Activated naive CD8-positive, alpha-beta T cell treated with anti-CD3 and anti-CD28 coated beads for 36 hours (primary cell): Measurements from ENCODE around the gene VAV1. TPM values are rescaled to one million over a fixed set of nuclear protein-coding genes. Genes with fewer than 3 reads are reported as not detected.
A peak's percentile ranks its signal among the peaks of the same experiment; 100 is the strongest.
"Not testable (repeated sequence)": the region's sequence is repeated elsewhere in the genome, so short reads cannot be mapped to it uniquely, and the experiment has no call there.

Source experiments
- DNase-seq: peaks from one replicate; pipeline ENCODE4 v3.0.0; 2021
- H3K27ac Mint-ChIP-seq: one replicate; pipeline ENCODE4 v1.8.0; 2022; ENCODE audit warnings: mild to moderate bottlenecking, moderate library complexity, mixed read lengths
- H3K27me3 Mint-ChIP-seq: one replicate; pipeline ENCODE4 v1.8.0; 2022; ENCODE audit warnings: mild to moderate bottlenecking, mixed read lengths
- H3K36me3 Mint-ChIP-seq: one replicate; pipeline ENCODE4 v1.8.0; 2021; ENCODE audit warnings: mild to moderate bottlenecking, mixed read lengths
- H3K4me1 Mint-ChIP-seq: one replicate; pipeline ENCODE4 v1.8.0; 2021; ENCODE audit warnings: mixed read lengths
- H3K4me3 Mint-ChIP-seq: one replicate; pipeline ENCODE4 v1.8.0; 2022; ENCODE audit warnings: mild to moderate bottlenecking, moderate library complexity, mixed read lengths
- H3K9me3 Mint-ChIP-seq: one replicate; pipeline ENCODE4 v1.8.0; 2022; ENCODE audit warnings: mixed read lengths
- total RNA-seq, 2 experiments: library from RNA; stranded (reverse); gene quantifications; one replicate each; pipeline ENCODE4 v1.2.3, GENCODE V29; 2021

VAV1 gene
- total RNA-seq, 2 experiments from 2014 or later, result 65.2 to 65.7 TPM

- Mint-ChIP-seq H3K27ac (no peak overlapping the region), H3K4me1 (no peaks in the 10 kb centered on the region), H3K9me3 (no peaks in the 10 kb centered on the region), H3K27me3 (no peaks in the 10 kb centered on the region), H3K4me3 (no peak overlapping the region), H3K36me3 (peaks cover 16% of the 10 kb centered on the region)
- no peak for DNase-seq
These were observed 76.5 kb downstream of the VAV1 start for GRCh38 chr19:6848986-6849385.

- peaks cover 18% of the 10 kb centered on the region for H3K36me3 Mint-ChIP-seq
- H3K9me3 Mint-ChIP-seq, result no peaks in the 10 kb centered on the region
- H3K27ac Mint-ChIP-seq, result no peak overlapping the region
- H3K4me3 Mint-ChIP-seq, result no peak overlapping the region
- no peak for DNase-seq
- H3K27me3 Mint-ChIP-seq, result no peaks in the 10 kb centered on the region
- H3K4me1 Mint-ChIP-seq, result no peaks in the 10 kb centered on the region
These were observed 77.4 kb downstream of the VAV1 start for GRCh38 chr19:6849876-6850275.

- H3K9me3 Mint-ChIP-seq, result no peaks in the 10 kb centered on the region
- H3K27ac Mint-ChIP-seq, result no peak overlapping the region
- no peaks in the 10 kb centered on the region for H3K4me1 Mint-ChIP-seq
- no peaks in the 10 kb centered on the region for H3K27me3 Mint-ChIP-seq
- no peak overlapping the region for H3K4me3 Mint-ChIP-seq
- DNase-seq, result no peak
- H3K36me3 Mint-ChIP-seq, result peaks cover 22% of the 10 kb centered on the region
These were observed 78.9 kb downstream of the VAV1 start for GRCh38 chr19:6851359-6851758.

GRCh38 chr19:6852001-6852400 is 79.5 kb downstream of the VAV1 start:
- H3K4me3 Mint-ChIP-seq, result no peak overlapping the region
- no peak overlapping the region for H3K27ac Mint-ChIP-seq
- H3K36me3 Mint-ChIP-seq, result peaks cover 22% of the 10 kb centered on the region

GRCh38 chr19:6853868-6854267 is 81.4 kb downstream of the VAV1 start:
- H3K27me3 Mint-ChIP-seq, result no peaks in the 10 kb centered on the region
- no peak for DNase-seq
- H3K4me1 Mint-ChIP-seq, result no peaks in the 10 kb centered on the region
- peaks cover 24% of the 10 kb centered on the region for H3K36me3 Mint-ChIP-seq
- H3K9me3 Mint-ChIP-seq, result no peaks in the 10 kb centered on the region
- H3K27ac Mint-ChIP-seq, result no peak overlapping the region
- H3K4me3 Mint-ChIP-seq, result no peak overlapping the region

More at GRCh38 chr19:6852001-6852400, 79.5 kb downstream of the VAV1 start:
- Mint-ChIP-seq H3K9me3 (no peaks in the 10 kb centered on the region), H3K4me1 (no peaks in the 10 kb centered on the region), H3K27me3 (no peaks in the 10 kb centered on the region)
- DNase-seq, result no peak

- Mint-ChIP-seq H3K36me3 (peaks cover 24% of the 10 kb centered on the region), H3K27ac (peak overlapping the region; percentile 0), H3K9me3 (no peaks in the 10 kb centered on the region), H3K4me1 (no peaks in the 10 kb centered on the region), H3K4me3 (no peak overlapping the region), H3K27me3 (no peaks in the 10 kb centered on the region)
- no peak for DNase-seq
These were observed 82.2 kb downstream of the VAV1 start for GRCh38 chr19:6854758-6855157.

- Mint-ChIP-seq H3K4me1 (peaks cover 2% of the 10 kb centered on the region), H3K27ac (no peak overlapping the region)
- DNase-seq, result no peak
These were observed 84.4 kb downstream of the VAV1 start for GRCh38 chr19:6856749-6857372.

GRCh38 chr19:6861683-6862286 is 89.3 kb downstream of the VAV1 start:
- Mint-ChIP-seq H3K27ac (no peak overlapping the region), H3K4me3 (peak overlapping the region; percentile 4), H3K9me3 (no peaks in the 10 kb centered on the region), H3K4me1 (peaks cover 12% of the 10 kb centered on the region), H3K27me3 (no peaks in the 10 kb centered on the region), H3K36me3 (peaks cover 2% of the 10 kb centered on the region)
- DNase-seq, result no peak

More at GRCh38 chr19:6856749-6857372, 84.4 kb downstream of the VAV1 start:
- Mint-ChIP-seq H3K36me3 (peaks cover 19% of the 10 kb centered on the region), H3K9me3 (no peaks in the 10 kb centered on the region), H3K27me3 (no peaks in the 10 kb centered on the region), H3K4me3 (no peak overlapping the region)

GRCh38 chr19:6862673-6863078 is 90.2 kb downstream of the VAV1 start:
- Mint-ChIP-seq H3K4me1 (peaks cover 14% of the 10 kb centered on the region), H3K27me3 (no peaks in the 10 kb centered on the region), H3K36me3 (no peaks in the 10 kb centered on the region), H3K27ac (peak overlapping the region; percentile 84), H3K4me3 (peak overlapping the region; percentile 78), H3K9me3 (no peaks in the 10 kb centered on the region)
- peak; percentile 90 for DNase-seq

GRCh38 chr19:6864325-6864940 is 91.9 kb downstream of the VAV1 start:
- Mint-ChIP-seq H3K4me3 (no peak overlapping the region), H3K9me3 (no peaks in the 10 kb centered on the region), H3K27me3 (no peaks in the 10 kb centered on the region), H3K4me1 (peaks cover 24% of the 10 kb centered on the region), H3K36me3 (no peaks in the 10 kb centered on the region), H3K27ac (no peak overlapping the region)
- DNase-seq, result no peak

- H3K4me1 Mint-ChIP-seq, result peaks cover 24% of the 10 kb centered on the region
- DNase-seq, result no peak
- no peaks in the 10 kb centered on the region for H3K27me3 Mint-ChIP-seq
- no peak overlapping the region for H3K27ac Mint-ChIP-seq
- no peaks in the 10 kb centered on the region for H3K36me3 Mint-ChIP-seq
- no peak overlapping the region for H3K4me3 Mint-ChIP-seq
- H3K9me3 Mint-ChIP-seq, result no peaks in the 10 kb centered on the region
These were observed 93.3 kb downstream of the VAV1 start for GRCh38 chr19:6865849-6866248.

- no peak for DNase-seq
- Mint-ChIP-seq H3K9me3 (no peaks in the 10 kb centered on the region), H3K4me3 (no peak overlapping the region), H3K27me3 (no peaks in the 10 kb centered on the region), H3K4me1 (peaks cover 23% of the 10 kb centered on the region), H3K36me3 (no peaks in the 10 kb centered on the region), H3K27ac (no peak overlapping the region)
These were observed 94.2 kb downstream of the VAV1 start for GRCh38 chr19:6866741-6867151.

- no peaks in the 10 kb centered on the region for H3K27me3 Mint-ChIP-seq
- no peak overlapping the region for H3K4me3 Mint-ChIP-seq
- H3K9me3 Mint-ChIP-seq, result peaks cover 3% of the 10 kb centered on the region
- DNase-seq, result no peak
- no peaks in the 10 kb centered on the region for H3K36me3 Mint-ChIP-seq
- H3K27ac Mint-ChIP-seq, result no peak overlapping the region
- peaks cover 15% of the 10 kb centered on the region for H3K4me1 Mint-ChIP-seq
These were observed 95.8 kb downstream of the VAV1 start for GRCh38 chr19:6868351-6868750.

GRCh38 chr19:6869151-6869882 is 96.8 kb downstream of the VAV1 start:
- H3K27me3 Mint-ChIP-seq, DNase-seq, H3K36me3 Mint-ChIP-seq, H3K4me3 Mint-ChIP-seq, H3K27ac Mint-ChIP-seq, H3K9me3 Mint-ChIP-seq: not testable (repeated sequence)
- peaks cover 13% of the 10 kb centered on the region for H3K4me1 Mint-ChIP-seq

GRCh38 chr19:6873708-6874431 is 101.4 kb downstream of the VAV1 start:
- Mint-ChIP-seq H3K4me1 (no peaks in the 10 kb centered on the region), H3K27me3 (no peaks in the 10 kb centered on the region), H3K9me3 (peaks cover 3% of the 10 kb centered on the region), H3K36me3 (no peaks in the 10 kb centered on the region), H3K4me3 (no peak overlapping the region), H3K27ac (no peak overlapping the region)
- no peak for DNase-seq
